GM21529 (cell line): ENCODE results near the gene GNAT1.
A peak's percentile ranks its signal among the peaks of the same experiment; 100 is the strongest.
"Not testable (repeated sequence)": the region's sequence is repeated elsewhere in the genome, so short reads cannot be mapped to it uniquely, and the experiment has no call there.

Experiments
- ATAC-seq: cut with Tn5 transposase; IDR thresholded peaks from one replicate; pipeline ENCODE4 v1.9.1; 2021; ENCODE audit not compliant: unreplicated experiment

GNAT1 gene

DNA sequence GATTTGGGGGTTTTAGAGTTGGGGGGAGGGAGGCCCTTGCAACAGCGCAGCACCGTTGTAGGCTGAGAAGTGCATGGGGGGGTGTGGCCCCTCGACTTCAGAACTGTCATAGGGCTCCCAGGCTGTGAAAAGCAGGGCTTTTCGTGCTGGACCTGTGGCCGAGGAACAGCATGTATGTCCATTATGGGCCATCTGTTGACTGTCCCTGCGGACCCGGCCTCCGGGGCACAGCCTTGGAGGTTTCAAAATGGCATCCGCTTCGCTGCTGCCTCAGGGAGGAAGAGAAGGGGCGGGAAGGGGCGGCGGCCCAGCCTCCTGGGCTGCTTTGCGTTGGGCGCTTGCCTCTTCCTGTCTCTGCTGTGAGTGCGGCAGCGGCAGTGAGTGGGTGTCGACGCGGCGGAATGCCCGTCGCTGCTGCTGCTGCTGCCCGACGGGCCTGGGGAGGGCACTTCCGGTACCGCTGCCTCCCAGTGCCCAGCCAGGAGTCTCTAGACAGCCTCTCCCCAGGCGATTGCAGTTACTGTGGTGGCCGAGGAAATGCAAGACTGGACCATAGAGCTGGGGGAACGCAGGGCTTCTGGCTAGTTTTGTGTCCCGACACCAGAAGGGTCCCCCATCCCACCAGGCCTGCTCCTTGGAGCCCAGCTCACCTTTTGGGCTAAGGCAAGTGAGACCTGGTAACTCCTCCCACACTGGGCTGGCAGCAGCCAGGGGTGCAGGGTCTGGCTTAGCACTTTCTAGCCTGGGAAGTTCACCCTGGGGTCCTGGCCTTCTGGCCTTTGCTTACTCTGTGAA is 46.5 kb downstream of the GNAT1 start:
- ATAC-seq: peak; percentile 39

DNA sequence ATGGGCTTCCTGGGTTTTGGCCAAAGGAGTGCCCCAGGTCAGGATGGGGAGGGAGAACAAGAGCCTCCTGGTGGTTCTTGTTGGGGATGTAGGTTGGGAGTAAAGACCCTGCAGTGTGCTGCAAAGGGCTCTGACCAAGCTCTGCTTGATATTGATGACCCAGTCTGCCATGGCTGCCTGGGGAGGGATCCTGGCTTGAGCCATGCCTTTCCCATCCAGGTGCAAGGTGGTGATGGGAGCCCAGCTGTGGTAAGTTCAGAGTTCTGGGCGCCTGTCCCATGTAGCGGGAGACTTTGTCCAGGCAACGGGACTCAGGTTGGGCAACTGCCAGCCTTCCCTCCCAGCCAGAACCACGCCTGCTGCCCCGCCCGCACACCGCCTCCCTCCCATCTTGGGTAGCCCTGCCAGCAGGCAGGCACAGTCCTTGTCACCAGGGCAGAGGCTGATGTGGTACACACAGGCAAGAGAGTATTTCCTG is 47.2 kb downstream of the GNAT1 start:
- no peak for ATAC-seq

DNA sequence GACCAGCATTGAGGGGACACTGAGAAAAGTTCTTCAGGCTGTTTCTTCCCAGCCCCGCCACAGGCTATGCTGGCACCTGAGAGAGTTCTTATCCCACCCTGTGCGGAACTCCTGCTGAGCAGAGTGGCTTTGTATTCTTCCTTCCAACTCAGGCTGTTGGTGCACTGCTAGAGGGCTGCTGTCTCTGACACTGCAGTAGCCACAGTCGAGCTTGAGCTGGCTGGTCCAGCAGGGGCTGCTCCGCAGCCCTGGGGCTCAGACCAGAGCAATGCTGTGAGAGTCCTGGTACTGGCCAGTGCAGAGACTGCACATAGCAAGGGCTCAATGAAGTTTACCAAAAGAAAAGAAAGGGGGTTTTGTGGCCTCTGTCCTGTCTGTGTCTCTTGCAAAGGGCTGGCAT is 48.2 kb downstream of the GNAT1 start:
- no peak for ATAC-seq

DNA sequence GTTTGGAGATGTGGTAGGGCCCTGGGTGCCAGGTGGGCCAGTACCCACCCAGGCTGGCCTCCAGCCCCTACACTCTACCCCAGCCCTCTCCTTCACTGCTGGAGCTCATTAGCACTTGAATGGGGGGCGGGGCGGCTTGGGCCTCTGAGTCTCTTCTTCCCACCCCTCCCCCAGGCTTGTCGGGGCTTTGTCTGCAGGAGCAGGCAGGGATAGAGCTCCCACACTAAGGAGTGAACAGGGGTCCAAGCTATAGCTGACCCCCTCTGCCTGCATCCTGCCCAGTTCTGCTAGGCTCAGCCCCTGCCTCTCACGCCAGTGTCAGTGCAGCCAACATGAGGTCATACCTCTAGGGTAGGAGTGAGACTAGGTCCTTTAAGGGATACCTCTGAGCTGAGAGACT is 49.8 kb downstream of the GNAT1 start:
- no peak for ATAC-seq

DNA sequence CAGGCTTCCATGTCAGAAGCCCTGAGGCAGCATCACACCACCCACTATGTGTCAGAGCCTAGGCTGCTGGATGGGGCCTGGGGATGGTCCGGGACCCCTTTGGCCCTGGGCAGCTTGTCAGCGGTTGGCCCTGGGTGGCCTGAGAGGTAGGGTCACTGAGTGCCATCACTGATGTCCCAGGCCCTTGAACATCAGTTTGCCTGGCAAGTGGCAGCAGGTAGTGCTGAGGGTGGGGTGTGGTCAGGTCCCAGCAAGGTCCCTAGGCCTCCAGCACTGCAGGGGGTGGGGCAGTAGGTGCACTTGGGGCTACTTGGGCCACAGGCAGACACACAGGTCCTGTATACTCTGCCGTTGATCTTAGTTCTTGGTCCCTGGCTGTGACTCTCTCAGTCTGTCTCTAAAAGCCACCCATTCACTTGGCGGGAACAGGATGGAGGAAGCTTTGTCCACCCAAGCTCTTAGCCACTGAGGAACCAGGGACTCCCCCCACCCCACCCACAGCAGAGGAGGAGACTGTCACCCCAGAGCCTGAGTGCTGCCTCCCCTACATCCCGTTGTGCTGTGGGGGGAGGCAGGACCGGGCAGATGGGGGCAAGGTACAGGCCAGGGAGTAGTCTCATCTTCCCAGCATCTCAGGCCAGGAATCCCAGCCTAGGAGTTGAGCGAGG is 50.4 kb downstream of the GNAT1 start:
- ATAC-seq: no peak

DNA sequence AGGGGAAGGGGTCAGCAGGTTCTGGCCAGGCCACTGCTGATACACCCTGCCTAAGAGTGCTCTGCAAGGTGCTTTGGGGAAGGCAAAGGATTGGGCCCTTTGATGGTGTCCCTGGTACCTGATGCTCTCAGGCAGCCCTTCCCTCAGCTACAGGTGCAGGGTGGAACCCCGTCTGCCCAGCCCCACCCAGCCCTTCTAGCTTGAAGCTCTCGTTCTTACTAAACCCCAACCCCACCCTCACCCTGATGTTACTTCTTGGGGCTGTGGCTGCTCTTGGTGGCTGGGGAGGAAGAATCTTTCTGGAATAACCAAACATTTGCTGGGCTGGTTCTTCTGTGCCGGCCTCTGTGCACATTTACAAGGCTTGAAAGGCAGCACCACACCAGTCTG is 51.0 kb downstream of the GNAT1 start:
- ATAC-seq: no peak

DNA sequence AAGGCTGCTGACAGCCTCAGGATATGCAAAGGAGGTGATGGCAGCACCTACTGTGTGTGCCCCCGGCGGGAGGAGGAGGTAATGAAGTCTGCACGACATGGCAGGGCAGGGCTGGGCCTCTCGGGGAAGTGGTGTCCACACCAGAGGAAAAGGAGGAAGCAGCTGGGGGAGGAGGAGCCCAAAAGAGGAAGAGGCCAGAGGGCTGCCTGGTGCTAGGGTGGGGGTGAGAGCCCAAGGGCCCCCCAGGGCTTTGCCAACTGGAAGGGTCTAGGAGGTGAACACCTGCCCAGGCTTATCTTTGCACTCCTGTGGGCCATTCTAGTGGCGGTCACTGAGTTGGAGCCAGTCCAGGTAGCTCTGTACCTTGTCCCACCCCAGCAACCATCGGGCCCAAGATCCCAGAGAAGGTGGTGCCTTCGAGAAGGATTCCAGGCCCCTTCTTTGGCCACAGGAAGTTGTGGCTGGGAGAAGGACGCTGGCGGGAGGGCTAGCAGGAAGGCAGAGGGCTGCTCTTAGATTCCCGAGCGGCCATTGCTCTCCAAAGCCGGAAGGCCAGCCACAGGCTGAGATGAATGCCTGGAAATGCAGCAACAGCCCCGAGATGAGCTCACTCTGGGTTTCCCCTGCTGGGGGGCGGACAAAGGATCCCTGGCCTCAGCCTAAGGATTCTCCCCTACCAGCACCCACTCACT is 51.6 kb downstream of the GNAT1 start:
- ATAC-seq: no peak

DNA sequence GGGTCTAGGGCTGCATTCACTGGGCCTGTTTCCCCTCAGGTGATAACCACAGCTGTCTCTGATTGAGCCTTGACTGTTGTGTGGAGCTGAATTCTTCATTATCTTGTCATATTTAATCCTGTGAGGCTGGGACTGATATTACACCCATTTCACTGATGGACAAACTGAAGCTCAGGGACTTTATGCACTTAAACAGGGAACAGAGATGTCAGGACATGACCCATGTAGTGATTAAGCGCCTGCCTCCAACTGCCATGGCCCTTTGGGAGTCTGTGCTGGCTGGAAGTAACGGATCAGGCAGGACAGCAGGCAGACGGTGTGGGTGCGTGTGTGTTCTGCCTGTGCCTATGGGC is 52.1 kb downstream of the GNAT1 start:
- ATAC-seq: no peak

DNA sequence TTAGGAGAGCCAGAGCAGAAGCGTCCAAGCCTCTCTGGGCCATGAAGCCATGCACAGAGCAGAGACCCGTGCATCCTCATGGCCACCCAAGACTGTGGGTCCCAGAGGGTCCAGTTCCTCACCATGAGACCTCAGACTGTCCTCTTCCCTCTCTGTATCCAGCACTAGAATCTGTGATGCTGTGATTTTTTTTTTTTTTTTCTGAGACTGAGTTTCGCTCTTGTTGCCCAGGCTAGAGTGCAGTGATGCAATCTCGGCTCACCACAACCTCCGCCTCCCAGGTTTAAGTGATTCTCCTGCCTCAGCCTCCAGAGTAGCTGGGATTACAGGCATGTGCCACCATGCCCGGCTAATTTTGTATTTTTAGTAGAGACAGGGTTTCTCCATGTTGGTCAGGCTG is 53.4 kb downstream of the GNAT1 start:
- not testable (repeated sequence) for ATAC-seq

DNA sequence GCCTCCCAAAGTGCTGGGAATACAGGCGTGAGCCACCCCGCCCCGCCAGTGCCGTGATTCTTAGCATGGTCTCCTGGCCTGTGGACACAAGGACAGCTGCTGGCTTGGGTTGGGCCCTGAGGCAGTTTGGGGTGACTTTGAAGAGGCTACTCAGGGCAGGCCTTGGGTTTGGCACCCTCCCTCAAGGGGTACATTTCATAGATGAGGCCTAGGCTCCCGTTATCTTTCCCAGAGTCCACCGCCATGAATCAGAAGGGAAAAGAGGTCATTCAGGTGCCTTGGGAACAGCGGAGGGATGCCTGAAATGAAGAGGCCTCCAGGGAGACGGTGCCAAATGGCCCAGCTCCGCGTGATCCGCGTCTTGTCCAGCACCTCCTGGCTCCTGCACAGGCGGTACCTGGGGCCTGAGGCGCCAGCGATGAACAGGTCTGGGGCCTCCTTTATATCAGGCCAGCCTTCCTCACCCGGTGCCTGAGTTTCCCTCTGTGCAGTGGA is 53.9 kb downstream of the GNAT1 start:
- ATAC-seq: no peak

DNA sequence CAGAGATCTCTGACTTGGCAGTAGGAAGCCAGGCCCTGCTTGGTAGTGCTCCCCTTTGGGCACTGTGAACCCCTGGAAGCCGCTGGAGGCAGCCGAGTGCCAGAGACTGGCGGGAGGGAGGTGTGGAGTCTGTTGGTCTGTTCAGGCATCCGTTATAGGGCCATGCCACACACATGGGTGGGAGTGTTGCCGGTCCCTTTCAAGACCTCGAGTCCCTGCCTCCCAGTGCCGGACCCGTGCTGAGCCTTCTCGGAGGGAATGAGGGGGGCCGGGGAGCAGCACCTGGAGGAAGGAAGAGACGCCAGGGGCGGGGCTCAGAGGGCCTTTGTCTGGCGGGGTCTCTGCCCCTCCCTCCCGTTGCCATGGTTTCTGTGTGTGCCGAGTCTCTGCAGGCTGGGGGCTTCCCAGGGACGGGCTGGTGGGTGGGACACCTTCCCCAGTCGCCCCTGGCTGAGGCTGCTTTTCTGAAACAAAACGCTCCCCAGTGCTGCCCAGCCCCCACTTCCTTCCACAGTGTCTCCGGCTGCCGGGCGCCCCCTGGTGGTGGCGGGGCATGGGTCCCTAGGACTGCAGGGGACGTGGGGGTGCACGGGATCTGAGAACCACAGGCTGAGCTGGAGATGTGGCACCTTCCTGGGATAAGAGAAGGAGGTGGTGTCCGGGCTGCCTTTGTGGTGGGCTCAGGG is 54.6 kb downstream of the GNAT1 start:
- ATAC-seq: peak; percentile 66

DNA sequence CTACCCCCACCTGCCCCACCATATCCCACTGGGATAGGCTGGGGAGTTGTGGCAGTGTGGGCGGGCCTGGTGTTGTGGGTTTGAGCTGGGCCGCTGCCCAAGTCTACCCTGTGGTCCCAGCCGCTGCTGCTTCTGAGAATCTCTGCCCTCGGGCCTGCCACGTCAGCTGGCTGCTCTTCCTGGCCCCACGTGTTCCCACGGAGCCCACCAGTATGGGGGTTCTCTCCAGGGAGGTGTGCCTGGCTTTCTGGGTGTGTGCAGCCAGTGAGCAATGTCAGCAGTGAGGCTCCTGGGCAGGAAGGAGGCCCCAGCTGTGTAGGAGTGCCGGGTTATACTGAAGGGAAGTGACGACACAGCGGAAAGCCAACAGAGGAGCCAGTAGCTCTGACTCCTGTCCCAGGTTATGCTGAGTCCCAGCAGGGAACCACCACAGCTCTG is 55.1 kb downstream of the GNAT1 start:
- peak; percentile 64 for ATAC-seq
